Loucy (cell line): ENCODE data around the gene RHOT1.
"Not testable (repeated sequence)": the region's sequence is repeated elsewhere in the genome, so short reads cannot be mapped to it uniquely, and the experiment has no call there.

ENCODE experiments used
- EZH2phosphoT487 ChIP-seq: fragments of 200-600 bp; IDR thresholded peaks from 2 replicates; pipeline ENCODE4 v1.6.1; 2018; ENCODE audit warnings: antibody characterized with exemption, mild to moderate bottlenecking, moderate library complexity, borderline replicate concordance
- TF ChIP-seq, protein P1 (sequence below): fragments of 200-600 bp; sonication (generic); conservative IDR thresholded peaks from 2 replicates; pipeline ENCODE4 v1.5.1; 2014; ENCODE audit warnings: mild to moderate bottlenecking, antibody characterized with exemption, low read length

DNA sequence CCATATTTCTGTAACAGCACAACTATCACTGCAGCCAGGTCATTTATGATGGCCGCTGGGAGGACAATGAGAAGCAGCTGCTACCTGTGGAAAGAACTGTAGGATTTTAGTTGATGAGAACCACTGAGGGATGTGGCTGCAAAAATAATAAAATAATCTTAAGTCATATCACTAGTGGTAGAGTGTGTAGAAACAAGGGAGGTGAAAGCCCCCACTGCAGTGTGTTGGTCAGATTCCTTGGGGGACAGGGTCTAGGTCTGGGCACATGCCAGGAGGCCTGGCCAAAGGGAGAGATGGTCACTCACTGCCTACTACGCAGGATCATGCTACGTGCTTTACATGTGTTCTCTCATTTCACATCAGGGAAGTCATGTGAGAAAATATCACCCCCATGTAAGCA, 24.2 kb upstream of the RHOT1 start:
- TF ChIP-seq, protein P1, sequence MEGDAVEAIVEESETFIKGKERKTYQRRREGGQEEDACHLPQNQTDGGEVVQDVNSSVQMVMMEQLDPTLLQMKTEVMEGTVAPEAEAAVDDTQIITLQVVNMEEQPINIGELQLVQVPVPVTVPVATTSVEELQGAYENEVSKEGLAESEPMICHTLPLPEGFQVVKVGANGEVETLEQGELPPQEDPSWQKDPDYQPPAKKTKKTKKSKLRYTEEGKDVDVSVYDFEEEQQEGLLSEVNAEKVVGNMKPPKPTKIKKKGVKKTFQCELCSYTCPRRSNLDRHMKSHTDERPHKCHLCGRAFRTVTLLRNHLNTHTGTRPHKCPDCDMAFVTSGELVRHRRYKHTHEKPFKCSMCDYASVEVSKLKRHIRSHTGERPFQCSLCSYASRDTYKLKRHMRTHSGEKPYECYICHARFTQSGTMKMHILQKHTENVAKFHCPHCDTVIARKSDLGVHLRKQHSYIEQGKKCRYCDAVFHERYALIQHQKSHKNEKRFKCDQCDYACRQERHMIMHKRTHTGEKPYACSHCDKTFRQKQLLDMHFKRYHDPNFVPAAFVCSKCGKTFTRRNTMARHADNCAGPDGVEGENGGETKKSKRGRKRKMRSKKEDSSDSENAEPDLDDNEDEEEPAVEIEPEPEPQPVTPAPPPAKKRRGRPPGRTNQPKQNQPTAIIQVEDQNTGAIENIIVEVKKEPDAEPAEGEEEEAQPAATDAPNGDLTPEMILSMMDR, result not testable (repeated sequence)
- TF ChIP-seq EZH2phosphoT487, result not testable (repeated sequence)
